ENCODE measurements around the gene DOP1B. TPM values are rescaled to one million over a fixed set of nuclear protein-coding genes. Genes with fewer than 3 reads are reported as not detected.
A peak's percentile ranks its signal among the peaks of the same experiment; 100 is the strongest.

The DOP1B gene
- total RNA-seq, 2 experiments from 2014 or later: 4.2 to 9.2 TPM

- Histone ChIP-seq H3K4me2 (ENCODE audit: low read length) (no peak overlapping the region), H3K9me2 (ENCODE audit: insufficient read depth, low read length) (no peaks in the 10 kb centered on the region), H3K4me1 (ENCODE audit: insufficient read depth, low read length, poor library complexity, severe bottlenecking) (peaks cover 18% of the 10 kb centered on the region), H3K4me3 (ENCODE audit: low read depth, low read length, poor library complexity, severe bottlenecking) (no peak overlapping the region), H2AFZ (ENCODE audit: low read length) (no peak overlapping the region), H3K36me3 (ENCODE audit: insufficient read depth, low read length) (no peaks in the 10 kb centered on the region), H3K79me2 (ENCODE audit: insufficient read depth, low read depth, low read length) (no peaks in the 10 kb centered on the region), H4K20me1 (ENCODE audit: insufficient read depth, low read length) (no peaks in the 10 kb centered on the region), H3K9me3 (ENCODE audit: low read length) (no peaks in the 10 kb centered on the region), H3K27ac (ENCODE audit: low read depth, low read length, poor library complexity, severe bottlenecking) (no peak overlapping the region)
- intact Hi-C loops (cut with micrococcal nuclease; ENCODE audit: unreplicated experiment): no loop called here
- ChIA-PET CTCF (ENCODE audit: unreplicated experiment) (no interaction called here), POLR2A (interaction anchor here (0.6 kb wide), 1 partner anchor 178 kb away, joined by 3 read pairs; no protein-coding TSS in a partner anchor)
- no peak for DNase-seq (ENCODE audit: low spot score)
- no TSS peak for BruUV-seq (replicated peaks)
- TF ChIP-seq, protein P1, sequence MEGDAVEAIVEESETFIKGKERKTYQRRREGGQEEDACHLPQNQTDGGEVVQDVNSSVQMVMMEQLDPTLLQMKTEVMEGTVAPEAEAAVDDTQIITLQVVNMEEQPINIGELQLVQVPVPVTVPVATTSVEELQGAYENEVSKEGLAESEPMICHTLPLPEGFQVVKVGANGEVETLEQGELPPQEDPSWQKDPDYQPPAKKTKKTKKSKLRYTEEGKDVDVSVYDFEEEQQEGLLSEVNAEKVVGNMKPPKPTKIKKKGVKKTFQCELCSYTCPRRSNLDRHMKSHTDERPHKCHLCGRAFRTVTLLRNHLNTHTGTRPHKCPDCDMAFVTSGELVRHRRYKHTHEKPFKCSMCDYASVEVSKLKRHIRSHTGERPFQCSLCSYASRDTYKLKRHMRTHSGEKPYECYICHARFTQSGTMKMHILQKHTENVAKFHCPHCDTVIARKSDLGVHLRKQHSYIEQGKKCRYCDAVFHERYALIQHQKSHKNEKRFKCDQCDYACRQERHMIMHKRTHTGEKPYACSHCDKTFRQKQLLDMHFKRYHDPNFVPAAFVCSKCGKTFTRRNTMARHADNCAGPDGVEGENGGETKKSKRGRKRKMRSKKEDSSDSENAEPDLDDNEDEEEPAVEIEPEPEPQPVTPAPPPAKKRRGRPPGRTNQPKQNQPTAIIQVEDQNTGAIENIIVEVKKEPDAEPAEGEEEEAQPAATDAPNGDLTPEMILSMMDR (conservative IDR thresholded peaks at IDR 0.05; ENCODE audit: low read length): no peak
- TF ChIP-seq EZH2phosphoT487 (IDR thresholded peaks at IDR 0.05; ENCODE audit: borderline replicate concordance, low read depth, low read length): no peak
Measured at GRCh38 chr21:36145259-36145658, 11.4 kb upstream of the DOP1B start.

DNA sequence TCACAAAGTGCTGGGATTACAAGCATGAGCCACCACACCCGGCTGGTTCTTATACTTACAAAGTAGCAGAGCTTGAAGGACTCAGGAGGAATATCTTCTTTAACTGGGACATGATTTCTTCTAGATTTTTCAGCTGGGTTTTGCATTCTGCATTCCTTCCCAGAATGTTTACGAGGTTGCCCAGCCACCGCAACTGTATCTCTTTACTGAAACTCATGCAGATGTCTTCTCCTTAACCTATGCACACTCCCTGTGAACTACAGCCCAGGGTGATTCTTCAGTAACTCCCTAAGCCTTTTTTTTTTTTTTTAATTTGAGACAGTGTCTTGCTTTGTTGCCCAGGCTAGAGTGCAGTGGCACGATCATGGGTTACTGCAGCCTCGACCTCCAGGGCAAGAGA lies 8.7 kb upstream of the DOP1B start:
- no peak for DNase-seq (ENCODE audit: low spot score)
- H2AFZ ChIP-seq (ENCODE audit: low read length): no peak overlapping the region
- no peaks in the 10 kb centered on the region for H3K79me2 ChIP-seq (ENCODE audit: insufficient read depth, low read depth, low read length)
- H3K9me2 ChIP-seq (ENCODE audit: insufficient read depth, low read length): no peaks in the 10 kb centered on the region
- intact Hi-C loops (cut with micrococcal nuclease; ENCODE audit: unreplicated experiment): no loop called here
- ChIA-PET POLR2A (interaction anchor here (0.6 kb wide), 1 partner anchor 161 kb away, joined by 4 read pairs; no protein-coding TSS in a partner anchor), CTCF (ENCODE audit: unreplicated experiment) (interaction anchor here (0.7 kb wide), 1 partner anchor 41 kb away, joined by 3 read pairs; no protein-coding TSS in a partner anchor)
- no peak overlapping the region for H3K27ac ChIP-seq (ENCODE audit: low read depth, low read length, poor library complexity, severe bottlenecking)
- no peak overlapping the region for H3K4me2 ChIP-seq (ENCODE audit: low read length)
- TF ChIP-seq EZH2phosphoT487 (IDR thresholded peaks at IDR 0.05; ENCODE audit: borderline replicate concordance, low read depth, low read length): no peak
- TF ChIP-seq, protein P1 (conservative IDR thresholded peaks at IDR 0.05; ENCODE audit: low read length): no peak
- H3K4me1 ChIP-seq (ENCODE audit: insufficient read depth, low read length, poor library complexity, severe bottlenecking): peaks cover 22% of the 10 kb centered on the region
- H4K20me1 ChIP-seq (ENCODE audit: insufficient read depth, low read length): no peaks in the 10 kb centered on the region
- no peak overlapping the region for H3K4me3 ChIP-seq (ENCODE audit: low read depth, low read length, poor library complexity, severe bottlenecking)
- no peaks in the 10 kb centered on the region for H3K36me3 ChIP-seq (ENCODE audit: insufficient read depth, low read length)
- no TSS peak for BruUV-seq (replicated peaks)
- H3K9me3 ChIP-seq (ENCODE audit: low read length): peaks cover 6% of the 10 kb centered on the region; the same call in 1 of the 2 replicates

GRCh38 chr21:36148886-36149285 lies 7.7 kb upstream of the DOP1B start:
- H3K36me3 ChIP-seq (ENCODE audit: insufficient read depth, low read length): no peaks in the 10 kb centered on the region
- DNase-seq (ENCODE audit: low spot score): no peak
- H3K4me2 ChIP-seq (ENCODE audit: low read length): no peak overlapping the region
- BruUV-seq (replicated peaks): no TSS peak
- peaks cover 26% of the 10 kb centered on the region for H3K4me1 ChIP-seq (ENCODE audit: insufficient read depth, low read length, poor library complexity, severe bottlenecking)
- intact Hi-C loops (cut with micrococcal nuclease; ENCODE audit: unreplicated experiment): no loop called here
- H3K27ac ChIP-seq (ENCODE audit: low read depth, low read length, poor library complexity, severe bottlenecking): no peak overlapping the region
- H4K20me1 ChIP-seq (ENCODE audit: insufficient read depth, low read length): no peaks in the 10 kb centered on the region
- H2AFZ ChIP-seq (ENCODE audit: low read length): peak overlapping the region; percentile 88; the same call in 1 of the 2 replicates
- peaks cover 6% of the 10 kb centered on the region; the same call in 1 of the 2 replicates for H3K9me3 ChIP-seq (ENCODE audit: low read length)
- ChIA-PET CTCF (ENCODE audit: unreplicated experiment) (interaction anchor here (1.1 to 1.3 kb wide), 2 partner anchors 11 to 171 kb away, joined by 3 read pairs; no protein-coding TSS in a partner anchor), POLR2A (interaction anchor here (1.2 to 2.1 kb wide), 3 partner anchors 49 to 174 kb away, joined by 4 to 10 read pairs (median 5); no protein-coding TSS in a partner anchor)
- no peak overlapping the region for H3K4me3 ChIP-seq (ENCODE audit: low read depth, low read length, poor library complexity, severe bottlenecking)
- no peaks in the 10 kb centered on the region for H3K9me2 ChIP-seq (ENCODE audit: insufficient read depth, low read length)
- H3K79me2 ChIP-seq (ENCODE audit: insufficient read depth, low read depth, low read length): no peaks in the 10 kb centered on the region
- TF ChIP-seq, protein P1 (conservative IDR thresholded peaks at IDR 0.05; ENCODE audit: low read length): no peak
- TF ChIP-seq EZH2phosphoT487 (IDR thresholded peaks at IDR 0.05; ENCODE audit: borderline replicate concordance, low read depth, low read length): no peak

All from OCI-LY7 (cell line).